ENCODE data around the gene CATSPER1.

DNA sequence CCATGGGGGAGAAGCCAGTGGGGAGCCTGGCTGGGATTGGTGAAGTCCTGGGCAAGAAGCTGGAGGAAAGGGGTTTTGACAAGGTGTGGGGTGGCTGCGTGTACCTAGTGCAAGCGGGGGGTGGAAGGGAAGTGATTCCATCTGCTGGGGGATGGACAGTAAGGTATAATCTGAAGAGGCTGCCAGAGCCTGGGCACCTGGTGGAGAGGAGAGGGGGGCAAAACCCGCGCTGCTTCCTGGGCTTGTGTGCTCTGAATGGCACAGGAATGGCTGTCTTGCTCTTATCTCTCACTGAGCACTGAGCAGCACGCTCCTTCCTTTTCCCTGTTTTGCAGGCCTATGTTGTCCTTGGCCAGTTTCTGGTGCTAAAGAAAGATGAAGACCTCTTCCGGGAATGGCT lies 23.0 kb downstream of the CATSPER1 start:
- no peak for TF ChIP-seq EZH2 (IDR thresholded peaks at IDR 0.05; ENCODE audit: insufficient read depth, low read length)
- TF ChIP-seq, protein P1, sequence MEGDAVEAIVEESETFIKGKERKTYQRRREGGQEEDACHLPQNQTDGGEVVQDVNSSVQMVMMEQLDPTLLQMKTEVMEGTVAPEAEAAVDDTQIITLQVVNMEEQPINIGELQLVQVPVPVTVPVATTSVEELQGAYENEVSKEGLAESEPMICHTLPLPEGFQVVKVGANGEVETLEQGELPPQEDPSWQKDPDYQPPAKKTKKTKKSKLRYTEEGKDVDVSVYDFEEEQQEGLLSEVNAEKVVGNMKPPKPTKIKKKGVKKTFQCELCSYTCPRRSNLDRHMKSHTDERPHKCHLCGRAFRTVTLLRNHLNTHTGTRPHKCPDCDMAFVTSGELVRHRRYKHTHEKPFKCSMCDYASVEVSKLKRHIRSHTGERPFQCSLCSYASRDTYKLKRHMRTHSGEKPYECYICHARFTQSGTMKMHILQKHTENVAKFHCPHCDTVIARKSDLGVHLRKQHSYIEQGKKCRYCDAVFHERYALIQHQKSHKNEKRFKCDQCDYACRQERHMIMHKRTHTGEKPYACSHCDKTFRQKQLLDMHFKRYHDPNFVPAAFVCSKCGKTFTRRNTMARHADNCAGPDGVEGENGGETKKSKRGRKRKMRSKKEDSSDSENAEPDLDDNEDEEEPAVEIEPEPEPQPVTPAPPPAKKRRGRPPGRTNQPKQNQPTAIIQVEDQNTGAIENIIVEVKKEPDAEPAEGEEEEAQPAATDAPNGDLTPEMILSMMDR (IDR thresholded peaks at IDR 0.05; ENCODE audit: insufficient read depth, low read depth, low read length): no peak

Data from astrocyte (in vitro differentiated cells and primary cell).